HL-60 (cell line): ENCODE measurements around the gene FBLL1.

ENCODE experiments used
- DNase-seq, 2 experiments: peaks; one replicate each; pipeline ENCODE4 v3.0.0-alpha.2; 2010 to 2020; ENCODE audit warnings: low read depth in 1 of 2, low spot score in 1 of 2
- H3K27ac ChIP-seq: fragments of 250-450 bp; sonication (Bioruptor Pico); replicated peaks from 2 replicates; pipeline ENCODE4 v1.5.1; 2020; ENCODE audit warnings: mild to moderate bottlenecking, moderate library complexity
- H3K27me3 ChIP-seq: fragments of 250-450 bp; sonication (Bioruptor Pico); 2 replicates; pipeline ENCODE4 v1.5.1; 2021; ENCODE audit warnings: mild to moderate bottlenecking, moderate library complexity; ENCODE audit not compliant: insufficient read depth, poor library complexity, severe bottlenecking
- H3K4me3 ChIP-seq: replicated peaks from 2 replicates; pipeline ENCODE4 v1.5.1; 2011; ENCODE audit warnings: mild to moderate bottlenecking, control low read depth, low read length; ENCODE audit not compliant: insufficient read depth
- GABPA ChIP-seq: IDR thresholded peaks from 2 replicates; pipeline ENCODE4 v1.6.1; 2012; ENCODE audit warnings: low read depth
- POLR2AphosphoS5 ChIP-seq: IDR thresholded peaks from 2 replicates; pipeline ENCODE4 v1.6.1; 2012; ENCODE audit warnings: low read depth
- SPI1 ChIP-seq: IDR thresholded peaks from 2 replicates; pipeline ENCODE4 v1.6.1; 2012; ENCODE audit warnings: low read depth, mild to moderate bottlenecking, borderline replicate concordance
- TF ChIP-seq, protein P1 (sequence below): IDR thresholded peaks from one replicate; pipeline ENCODE4 v1.5.1; 2011; ENCODE audit warnings: low read length, control low read depth, inconsistent platforms; ENCODE audit not compliant: insufficient read depth
- TF ChIP-seq, protein P2 (sequence below): IDR thresholded peaks from 2 replicates; pipeline ENCODE4 v1.6.1; 2012; ENCODE audit warnings: low read depth; ENCODE audit not compliant: insufficient replicate concordance

FBLL1 gene

DNA sequence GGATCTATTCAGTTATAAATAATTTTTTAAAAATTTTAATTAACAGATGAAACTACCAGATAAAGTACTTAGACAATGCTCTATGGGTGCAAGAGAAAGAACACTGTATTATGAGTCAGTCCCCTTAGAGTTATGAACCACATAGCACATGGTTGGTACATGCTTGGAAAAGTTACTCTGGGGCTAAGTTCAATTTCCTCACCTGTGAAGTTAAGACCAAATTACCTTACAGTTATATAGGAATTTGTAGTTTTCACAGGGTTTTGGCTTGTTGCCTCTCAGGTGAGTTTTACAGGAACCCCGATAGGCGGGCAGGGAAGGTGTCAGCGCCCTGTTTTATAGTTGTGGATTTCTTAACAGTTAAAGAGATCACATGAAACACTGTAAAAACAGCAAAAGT, 48.9 kb downstream of the FBLL1 start:
- H3K27ac ChIP-seq = peak overlapping the region; percentile 92
- TF ChIP-seq, protein P1, sequence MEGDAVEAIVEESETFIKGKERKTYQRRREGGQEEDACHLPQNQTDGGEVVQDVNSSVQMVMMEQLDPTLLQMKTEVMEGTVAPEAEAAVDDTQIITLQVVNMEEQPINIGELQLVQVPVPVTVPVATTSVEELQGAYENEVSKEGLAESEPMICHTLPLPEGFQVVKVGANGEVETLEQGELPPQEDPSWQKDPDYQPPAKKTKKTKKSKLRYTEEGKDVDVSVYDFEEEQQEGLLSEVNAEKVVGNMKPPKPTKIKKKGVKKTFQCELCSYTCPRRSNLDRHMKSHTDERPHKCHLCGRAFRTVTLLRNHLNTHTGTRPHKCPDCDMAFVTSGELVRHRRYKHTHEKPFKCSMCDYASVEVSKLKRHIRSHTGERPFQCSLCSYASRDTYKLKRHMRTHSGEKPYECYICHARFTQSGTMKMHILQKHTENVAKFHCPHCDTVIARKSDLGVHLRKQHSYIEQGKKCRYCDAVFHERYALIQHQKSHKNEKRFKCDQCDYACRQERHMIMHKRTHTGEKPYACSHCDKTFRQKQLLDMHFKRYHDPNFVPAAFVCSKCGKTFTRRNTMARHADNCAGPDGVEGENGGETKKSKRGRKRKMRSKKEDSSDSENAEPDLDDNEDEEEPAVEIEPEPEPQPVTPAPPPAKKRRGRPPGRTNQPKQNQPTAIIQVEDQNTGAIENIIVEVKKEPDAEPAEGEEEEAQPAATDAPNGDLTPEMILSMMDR = no peak
- TF ChIP-seq, protein P2, sequence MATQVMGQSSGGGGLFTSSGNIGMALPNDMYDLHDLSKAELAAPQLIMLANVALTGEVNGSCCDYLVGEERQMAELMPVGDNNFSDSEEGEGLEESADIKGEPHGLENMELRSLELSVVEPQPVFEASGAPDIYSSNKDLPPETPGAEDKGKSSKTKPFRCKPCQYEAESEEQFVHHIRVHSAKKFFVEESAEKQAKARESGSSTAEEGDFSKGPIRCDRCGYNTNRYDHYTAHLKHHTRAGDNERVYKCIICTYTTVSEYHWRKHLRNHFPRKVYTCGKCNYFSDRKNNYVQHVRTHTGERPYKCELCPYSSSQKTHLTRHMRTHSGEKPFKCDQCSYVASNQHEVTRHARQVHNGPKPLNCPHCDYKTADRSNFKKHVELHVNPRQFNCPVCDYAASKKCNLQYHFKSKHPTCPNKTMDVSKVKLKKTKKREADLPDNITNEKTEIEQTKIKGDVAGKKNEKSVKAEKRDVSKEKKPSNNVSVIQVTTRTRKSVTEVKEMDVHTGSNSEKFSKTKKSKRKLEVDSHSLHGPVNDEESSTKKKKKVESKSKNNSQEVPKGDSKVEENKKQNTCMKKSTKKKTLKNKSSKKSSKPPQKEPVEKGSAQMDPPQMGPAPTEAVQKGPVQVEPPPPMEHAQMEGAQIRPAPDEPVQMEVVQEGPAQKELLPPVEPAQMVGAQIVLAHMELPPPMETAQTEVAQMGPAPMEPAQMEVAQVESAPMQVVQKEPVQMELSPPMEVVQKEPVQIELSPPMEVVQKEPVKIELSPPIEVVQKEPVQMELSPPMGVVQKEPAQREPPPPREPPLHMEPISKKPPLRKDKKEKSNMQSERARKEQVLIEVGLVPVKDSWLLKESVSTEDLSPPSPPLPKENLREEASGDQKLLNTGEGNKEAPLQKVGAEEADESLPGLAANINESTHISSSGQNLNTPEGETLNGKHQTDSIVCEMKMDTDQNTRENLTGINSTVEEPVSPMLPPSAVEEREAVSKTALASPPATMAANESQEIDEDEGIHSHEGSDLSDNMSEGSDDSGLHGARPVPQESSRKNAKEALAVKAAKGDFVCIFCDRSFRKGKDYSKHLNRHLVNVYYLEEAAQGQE = no peak
- no peak for TF ChIP-seq SPI1
- TF ChIP-seq GABPA = no peak
- no peak for TF ChIP-seq POLR2AphosphoS5
- no peaks in the 10 kb centered on the region for H3K27me3 ChIP-seq
- H3K4me3 ChIP-seq = peak overlapping the region; percentile 93
- DNase-seq = no peak

DNA sequence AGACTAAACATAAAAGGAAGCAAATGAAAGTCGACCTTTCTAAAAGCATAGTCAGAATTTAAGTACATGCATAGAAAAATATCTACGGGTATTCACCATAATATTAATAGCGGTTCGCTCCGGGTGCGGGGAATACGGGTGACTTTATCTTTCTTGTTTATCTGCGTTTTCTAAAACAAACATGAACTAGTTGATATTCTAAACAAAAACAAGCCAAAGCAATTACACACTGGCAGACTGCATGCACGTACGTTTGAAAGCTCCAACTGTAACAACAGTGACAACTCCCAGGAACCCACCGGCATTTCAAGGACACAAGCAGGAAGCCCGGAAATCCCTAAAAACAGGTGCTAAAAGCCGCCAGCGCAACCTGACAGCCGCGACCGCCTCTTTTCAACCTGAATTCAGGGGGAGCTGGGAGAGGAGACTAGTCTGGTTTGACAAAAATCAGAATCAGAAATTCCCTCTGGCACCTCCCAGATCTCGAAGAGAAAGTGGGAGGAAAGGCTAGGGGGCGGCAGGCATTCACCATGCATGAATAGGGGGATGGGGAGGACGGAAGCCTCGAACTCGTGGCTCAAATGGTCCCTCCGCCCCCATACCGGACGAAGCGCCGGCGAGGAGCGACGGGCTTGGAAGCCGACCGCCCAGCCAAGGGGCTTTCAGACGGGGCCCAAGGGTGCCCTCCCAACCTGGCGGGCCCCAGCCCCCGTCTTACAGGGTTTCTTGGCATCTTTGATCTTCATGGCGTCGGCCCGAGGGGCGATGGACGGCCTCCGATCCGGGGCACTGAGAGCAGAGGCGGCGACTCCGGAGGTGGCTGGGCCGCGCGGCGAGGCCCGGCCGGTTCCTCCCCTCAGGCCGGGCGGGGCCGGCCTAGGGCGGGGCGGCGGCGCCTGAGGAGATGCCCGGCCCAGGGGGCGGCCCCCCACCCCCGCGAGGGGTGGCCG, 49.7 kb downstream of the FBLL1 start, which contains the start of gene PANK3:
TSS of gene PANK3 (minus strand) at position 831 of the 950 bp plus-strand sequence. CDS start at position 746, 85 bp downstream.
- no peak for DNase-seq
- no peak for TF ChIP-seq POLR2AphosphoS5
- TF ChIP-seq, protein P2 = no peak

DNA sequence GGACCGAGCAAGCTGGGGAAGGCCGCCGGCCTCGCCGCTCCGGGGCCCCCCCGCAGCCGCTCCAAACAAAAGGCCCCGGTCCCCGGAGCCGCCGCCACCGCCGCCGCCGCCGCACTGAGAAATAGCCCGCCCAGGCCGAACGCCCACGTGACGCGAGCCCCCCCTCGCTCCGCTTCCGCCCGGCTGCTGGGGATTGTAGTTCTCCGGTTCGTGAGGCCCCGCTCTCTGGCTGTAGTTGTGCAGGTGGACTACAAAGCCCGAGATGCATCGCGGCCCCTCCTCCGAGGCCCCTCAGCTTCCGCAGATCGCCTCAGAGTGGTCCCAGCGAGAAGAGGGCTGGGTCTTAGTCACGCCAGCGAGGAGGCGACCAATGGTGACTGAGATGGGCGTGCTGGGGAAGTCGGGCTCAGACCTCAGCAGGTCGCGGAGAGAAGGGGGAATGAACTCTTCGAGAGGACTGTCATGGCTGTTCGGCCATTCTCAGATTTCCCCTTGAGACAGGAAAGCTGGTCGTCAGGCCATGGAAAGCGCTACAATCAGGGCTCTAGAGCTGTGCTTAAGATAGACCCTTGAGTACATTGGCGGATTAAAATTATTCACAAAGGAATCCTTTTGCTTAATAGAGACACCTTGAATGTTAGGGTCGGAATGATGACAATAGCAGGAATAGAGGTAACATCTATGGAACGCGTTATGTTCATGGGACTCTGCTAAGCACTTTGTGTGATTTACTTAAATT, 50.6 kb downstream of the FBLL1 start:
- H3K4me3 ChIP-seq = peak overlapping the region; percentile 93
- no peaks in the 10 kb centered on the region for H3K27me3 ChIP-seq
- DNase-seq = peak; percentile 96 to 98
- H3K27ac ChIP-seq = peak overlapping the region; percentile 69
- TF ChIP-seq, protein P2 = peak; percentile 47
- TF ChIP-seq, protein P1 = no peak
- TF ChIP-seq SPI1 = peak; percentile 65; the same call in 1 of the 2 replicates
- TF ChIP-seq GABPA = peak; percentile 91
- peak; percentile 90 for TF ChIP-seq POLR2AphosphoS5

More for the DNA sequence above, 49.7 kb downstream of the FBLL1 start, which contains the start of gene PANK3:
- Histone ChIP-seq H3K27me3 (no peaks in the 10 kb centered on the region), H3K4me3 (peak within 1 kb of the TSS; percentile 93), H3K27ac (peak within 1 kb of the TSS; percentile 92)
